Ascending aorta (tissue), 2 donors: ENCODE data around the gene ACOX1. TPM values are rescaled to one million over a fixed set of nuclear protein-coding genes. Genes with fewer than 3 reads are reported as not detected.

ENCODE experiments used
- DNase-seq, 2 donors: peaks; one replicate each; pipeline ENCODE4 v3.0.0-alpha.2; 2019; ENCODE audit warnings: low spot score in 2 of 2
- H3K27ac ChIP-seq, 2 donors: fragments of 200-600 bp; sonication (generic); one replicate each; pipeline ENCODE4 v1.5.1; 2016 to 2017; ENCODE audit warnings: mild to moderate bottlenecking in 1 of 2
- H3K27me3 ChIP-seq: fragments of 200-600 bp; sonication (generic); one replicate; pipeline ENCODE4 v1.5.1; 2017
- H3K36me3 ChIP-seq, 2 donors: fragments of 200-600 bp; sonication (generic); one replicate each; pipeline ENCODE4 v1.5.1; 2016
- H3K4me1 ChIP-seq, 2 donors: fragments of 200-600 bp; sonication (generic); one replicate each; pipeline ENCODE4 v1.5.1; 2016 to 2017; ENCODE audit warnings: mild to moderate bottlenecking in 1 of 2
- H3K4me3 ChIP-seq, 2 donors: fragments of 200-600 bp; sonication (generic); one replicate each; pipeline ENCODE4 v1.5.1; 2016 to 2017; ENCODE audit warnings: mild to moderate bottlenecking in 1 of 2
- H3K9me3 ChIP-seq, 2 donors: fragments of 200-600 bp; sonication (generic); one replicate each; pipeline ENCODE4 v1.5.1; 2016
- CTCF ChIP-seq, 3 experiments: fragments of 200-600 bp in 2 of 3; fragments of 450-650 bp in 1 of 3; sonication (generic) in 2 of 3; IDR thresholded peaks; one replicate each; pipeline ENCODE4 v1.5.1; 2016 to 2019; ENCODE audit warnings: antibody characterized with exemption in 3 of 3, mild to moderate bottlenecking in 1 of 3, moderate library complexity in 1 of 3
- intact Hi-C: fragments of 100-400 bp; cut with DNase I; formaldehyde crosslinking; loops from one replicate; pipeline ENCODE4 v1.15.1; 2023
- total RNA-seq: library from RNA; depleted of rRNA; stranded (reverse); fragments of >200 nt; gene quantifications from one replicate; pipeline ENCODE4 v1.1.0, GENCODE V29; 2016

ACOX1 gene
- total RNA-seq, 1 donor from 2014 or later, result 18.5 TPM

DNA sequence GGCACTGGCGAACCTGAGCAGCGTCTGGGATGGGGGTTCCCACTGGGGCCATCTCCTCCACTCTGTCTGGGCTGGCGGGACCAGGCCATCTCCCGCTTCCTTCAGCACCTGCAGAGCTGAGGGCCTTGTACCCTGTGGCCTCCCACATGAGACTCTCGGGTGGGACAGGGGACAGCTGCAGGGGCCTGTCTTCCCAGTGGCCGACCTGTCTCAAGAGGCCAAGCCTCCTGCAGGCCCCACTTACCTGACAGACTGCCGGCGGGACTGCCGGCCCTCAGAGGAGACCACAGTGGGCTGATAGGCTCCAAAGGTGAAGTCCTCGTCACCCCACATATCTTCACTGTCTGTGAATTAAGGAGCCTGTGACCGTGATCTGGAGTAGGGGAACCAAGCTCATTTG is 53.9 kb downstream of the ACOX1 start:
- no peak overlapping the region for H3K4me3 ChIP-seq
- no peak for TF ChIP-seq CTCF (IDR thresholded peaks at IDR 0.05)
- DNase-seq, result no peak
- H3K27ac ChIP-seq, result no peak overlapping the region
- intact Hi-C loops, result no loop called here
- H3K4me1 ChIP-seq, result no peaks in the 10 kb centered on the region
- no peaks in the 10 kb centered on the region for H3K27me3 ChIP-seq
- H3K36me3 ChIP-seq, result peaks cover 6 to 10% of the 10 kb centered on the region in 2 donors
- H3K9me3 ChIP-seq, result no peaks in the 10 kb centered on the region

GRCh38 chr17:75922963-75923874 is 55.7 kb downstream of the ACOX1 start:
- no peaks in the 10 kb centered on the region for H3K4me1 ChIP-seq
- DNase-seq, result no peak
- no peak for TF ChIP-seq CTCF (IDR thresholded peaks at IDR 0.05)
- intact Hi-C loops, result no loop called here
- H3K27me3 ChIP-seq, result no peaks in the 10 kb centered on the region
- no peaks in the 10 kb centered on the region for H3K9me3 ChIP-seq
- H3K4me3 ChIP-seq, result no peak overlapping the region
- H3K27ac ChIP-seq, result no peak overlapping the region
- H3K36me3 ChIP-seq, result peaks cover 6 to 10% of the 10 kb centered on the region in 2 donors

GRCh38 chr17:75922173-75922961 is 56.6 kb downstream of the ACOX1 start:
- Histone ChIP-seq H3K4me3 (no peak overlapping the region), H3K27me3 (no peaks in the 10 kb centered on the region), H3K9me3 (no peaks in the 10 kb centered on the region), H3K27ac (no peak overlapping the region), H3K4me1 (no peaks in the 10 kb centered on the region), H3K36me3 (peaks cover 6 to 10% of the 10 kb centered on the region in 2 donors)
- intact Hi-C loops, result no loop called here
- TF ChIP-seq CTCF (IDR thresholded peaks at IDR 0.05), result no peak
- no peak for DNase-seq

DNA sequence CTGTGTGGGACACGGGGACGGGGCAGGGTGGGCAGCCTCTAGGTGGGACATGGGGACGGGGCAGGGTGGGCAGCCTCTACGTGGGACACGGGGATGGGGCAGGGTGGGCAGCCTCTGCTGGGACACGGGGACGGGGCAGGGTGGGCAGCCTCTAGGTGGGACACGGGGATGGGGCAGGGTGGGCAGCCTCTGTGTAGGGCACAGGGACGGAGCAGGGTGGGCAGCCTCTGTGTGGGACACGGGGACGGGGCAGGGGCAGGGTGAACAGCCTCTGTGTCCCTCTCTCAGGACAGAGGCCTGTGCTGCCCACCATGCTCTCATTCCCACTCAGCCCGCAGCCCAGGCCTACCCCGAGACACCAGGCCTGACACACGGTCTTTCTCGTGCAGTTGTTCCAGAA is 57.4 kb downstream of the ACOX1 start:
- Histone ChIP-seq H3K27me3 (no peaks in the 10 kb centered on the region), H3K27ac (no peak overlapping the region), H3K4me3 (no peak overlapping the region), H3K4me1 (no peaks in the 10 kb centered on the region), H3K36me3 (peaks cover 6 to 10% of the 10 kb centered on the region in 2 donors), H3K9me3 (no peaks in the 10 kb centered on the region)
- no peak for DNase-seq
- no peak for TF ChIP-seq CTCF (IDR thresholded peaks at IDR 0.05)
- intact Hi-C loops, result no loop called here

- H3K4me1 ChIP-seq, result no peaks in the 10 kb centered on the region
- H3K27me3 ChIP-seq, result no peaks in the 10 kb centered on the region
- no peak for DNase-seq
- no peak for TF ChIP-seq CTCF (IDR thresholded peaks at IDR 0.05)
- no peak overlapping the region for H3K27ac ChIP-seq
- no peak overlapping the region for H3K4me3 ChIP-seq
- intact Hi-C loops, result no loop called here
- H3K9me3 ChIP-seq, result no peaks in the 10 kb centered on the region
- H3K36me3 ChIP-seq, result peaks cover 5 to 6% of the 10 kb centered on the region in 2 donors
Observed at GRCh38 chr17:75920045-75920560, 58.9 kb downstream of the ACOX1 start.
